DND-41 (cell line): ENCODE measurements around the gene PLA2G2F.
A peak's percentile ranks its signal among the peaks of the same experiment; 100 is the strongest.

Experiments
- ATAC-seq: fragments of 200-7000 bp; cut with Tn5 transposase; 3 replicates; pipeline ENCODE4 v1.9.1; 2021; ENCODE audit warnings: low read depth; ENCODE audit not compliant: insufficient read depth
- DNase-seq: peaks from one replicate; pipeline ENCODE4 v3.0.0-alpha.2; 2020
- H2AFZ ChIP-seq: 2 replicates; pipeline ENCODE4 v1.6.0; 2012; ENCODE audit warnings: low read depth, low read length
- H3K27ac ChIP-seq: 2 replicates; pipeline ENCODE4 v1.5.1; 2012; ENCODE audit warnings: low read length, inconsistent platforms
- H3K27me3 ChIP-seq: fragments of 200-600 bp; sonication (generic); 2 replicates; pipeline ENCODE4 v1.6.0; 2012; ENCODE audit warnings: low read length, mild to moderate bottlenecking, inconsistent platforms; ENCODE audit not compliant: insufficient read depth, poor library complexity
- H3K36me3 ChIP-seq: 2 replicates; pipeline ENCODE4 v1.5.1; 2012; ENCODE audit warnings: low read length, inconsistent platforms; ENCODE audit not compliant: insufficient read depth
- H3K4me1 ChIP-seq: 2 replicates; pipeline ENCODE4 v1.5.1; 2012; ENCODE audit warnings: mild to moderate bottlenecking, low read length; ENCODE audit not compliant: insufficient read depth
- H3K4me2 ChIP-seq: 2 replicates; pipeline ENCODE4 v1.6.0; 2012; ENCODE audit warnings: mild to moderate bottlenecking, moderate library complexity, low read length, inconsistent platforms; ENCODE audit not compliant: insufficient read depth
- H3K4me3 ChIP-seq, 2 experiments: fragments of 200-600 bp in 1 of 2; shearing (Covaris generic) in 1 of 2; 2 replicates each; pipeline ENCODE4 v1.5.1; 2012 to 2016; ENCODE audit warnings: inconsistent platforms in 2 of 2, low read length in 2 of 2, mild to moderate bottlenecking in 2 of 2, low read depth in 1 of 2, moderate library complexity in 1 of 2
- H3K79me2 ChIP-seq: 2 replicates; pipeline ENCODE4 v1.6.0; 2012; ENCODE audit warnings: low read length, inconsistent platforms; ENCODE audit not compliant: insufficient read depth
- H3K9ac ChIP-seq: 2 replicates; pipeline ENCODE4 v1.6.0; 2012; ENCODE audit warnings: low read depth, mild to moderate bottlenecking, inconsistent platforms, low read length, moderate library complexity
- H3K9me3 ChIP-seq: 2 replicates; pipeline ENCODE4 v1.5.1; 2012; ENCODE audit warnings: low read length, moderate library complexity, mild to moderate bottlenecking, inconsistent platforms; ENCODE audit not compliant: insufficient read depth, severe bottlenecking
- H4K20me1 ChIP-seq: 2 replicates; pipeline ENCODE4 v1.6.0; 2012; ENCODE audit warnings: low read length; ENCODE audit not compliant: insufficient read depth
- EZH2 ChIP-seq: IDR thresholded peaks from 3 replicates; pipeline ENCODE4 v1.6.1; 2012; ENCODE audit warnings: borderline replicate concordance, low read depth, mild to moderate bottlenecking, moderate library complexity, low read length, inconsistent platforms; ENCODE audit not compliant: severe bottlenecking
- TF ChIP-seq, protein P1 (sequence below): IDR thresholded peaks from 2 replicates; pipeline ENCODE4 v1.5.1; 2012; ENCODE audit warnings: borderline replicate concordance, low read length, moderate library complexity, mild to moderate bottlenecking; ENCODE audit not compliant: poor library complexity, severe bottlenecking; ENCODE audit errors: extremely low read depth

PLA2G2F gene

DNA sequence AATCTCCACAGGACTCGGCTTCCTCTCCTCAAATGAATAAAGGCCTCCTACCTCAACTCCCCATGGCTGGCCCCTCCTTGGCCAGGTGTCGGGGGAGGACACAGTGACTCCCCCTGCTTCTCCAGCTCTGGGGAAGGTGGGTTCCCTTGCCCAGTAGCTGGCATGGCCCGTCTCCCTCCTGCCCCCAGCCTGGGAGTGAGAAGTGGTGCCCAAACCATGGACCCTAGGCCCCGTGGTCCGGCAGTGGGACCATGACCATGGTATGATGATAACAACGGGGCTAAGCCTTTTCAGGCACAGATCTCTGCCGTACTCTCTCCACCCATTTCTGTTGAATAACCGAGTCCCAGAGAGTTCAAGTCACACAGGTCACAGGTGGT lies 11.2 kb downstream of the PLA2G2F start:
- Histone ChIP-seq H3K79me2 (no peaks in the 10 kb centered on the region), H2AFZ (no peak overlapping the region), H3K4me3 (no peak overlapping the region), H3K4me2 (no peak overlapping the region), H3K27me3 (no peaks in the 10 kb centered on the region), H3K9ac (no peak overlapping the region), H4K20me1 (no peaks in the 10 kb centered on the region), H3K36me3 (no peaks in the 10 kb centered on the region), H3K4me1 (peaks cover 9% of the 10 kb centered on the region), H3K27ac (no peak overlapping the region), H3K9me3 (no peaks in the 10 kb centered on the region)
- TF ChIP-seq, protein P1, sequence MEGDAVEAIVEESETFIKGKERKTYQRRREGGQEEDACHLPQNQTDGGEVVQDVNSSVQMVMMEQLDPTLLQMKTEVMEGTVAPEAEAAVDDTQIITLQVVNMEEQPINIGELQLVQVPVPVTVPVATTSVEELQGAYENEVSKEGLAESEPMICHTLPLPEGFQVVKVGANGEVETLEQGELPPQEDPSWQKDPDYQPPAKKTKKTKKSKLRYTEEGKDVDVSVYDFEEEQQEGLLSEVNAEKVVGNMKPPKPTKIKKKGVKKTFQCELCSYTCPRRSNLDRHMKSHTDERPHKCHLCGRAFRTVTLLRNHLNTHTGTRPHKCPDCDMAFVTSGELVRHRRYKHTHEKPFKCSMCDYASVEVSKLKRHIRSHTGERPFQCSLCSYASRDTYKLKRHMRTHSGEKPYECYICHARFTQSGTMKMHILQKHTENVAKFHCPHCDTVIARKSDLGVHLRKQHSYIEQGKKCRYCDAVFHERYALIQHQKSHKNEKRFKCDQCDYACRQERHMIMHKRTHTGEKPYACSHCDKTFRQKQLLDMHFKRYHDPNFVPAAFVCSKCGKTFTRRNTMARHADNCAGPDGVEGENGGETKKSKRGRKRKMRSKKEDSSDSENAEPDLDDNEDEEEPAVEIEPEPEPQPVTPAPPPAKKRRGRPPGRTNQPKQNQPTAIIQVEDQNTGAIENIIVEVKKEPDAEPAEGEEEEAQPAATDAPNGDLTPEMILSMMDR: no peak
- no peak for TF ChIP-seq EZH2
- ATAC-seq (no peak), DNase-seq (no peak)

DNA sequence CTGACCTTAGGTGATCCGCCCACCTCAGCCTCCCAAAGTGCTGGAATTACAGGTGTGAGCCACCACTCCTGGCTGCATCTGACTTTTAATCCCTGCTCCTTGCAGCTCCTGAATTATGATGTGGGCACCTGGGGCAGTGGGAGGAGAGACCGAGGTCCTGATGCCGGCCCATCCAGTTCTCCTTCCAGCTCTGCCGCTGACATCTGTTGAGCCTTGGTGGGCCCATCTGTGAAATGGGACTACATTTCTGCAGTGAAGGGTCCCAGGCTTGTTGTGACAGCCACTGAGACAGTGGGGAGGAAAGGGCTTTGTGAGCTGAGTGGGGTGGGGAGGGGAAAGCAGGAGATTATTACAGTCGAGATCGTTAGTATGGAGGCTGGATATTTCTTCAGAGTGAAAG lies 11.8 kb downstream of the PLA2G2F start:
- Histone ChIP-seq H3K4me3 (no peak overlapping the region), H3K9ac (no peak overlapping the region), H3K36me3 (no peaks in the 10 kb centered on the region), H3K4me2 (no peak overlapping the region), H3K79me2 (no peaks in the 10 kb centered on the region), H4K20me1 (no peaks in the 10 kb centered on the region), H3K27ac (no peak overlapping the region), H2AFZ (no peak overlapping the region), H3K9me3 (no peaks in the 10 kb centered on the region), H3K27me3 (no peaks in the 10 kb centered on the region), H3K4me1 (peaks cover 9% of the 10 kb centered on the region)
- ATAC-seq (no peak), DNase-seq (no peak)
- no peak for TF ChIP-seq EZH2

- H3K4me3 ChIP-seq: peak overlapping the region in 1 of 2 experiments; percentile 6; a peak in 1 of 4 replicates
- H3K4me1 ChIP-seq: peaks cover 9% of the 10 kb centered on the region
- no peaks in the 10 kb centered on the region for H3K27me3 ChIP-seq
- no peaks in the 10 kb centered on the region for H3K36me3 ChIP-seq
- H3K4me2 ChIP-seq: peak overlapping the region; percentile 51
- no peaks in the 10 kb centered on the region for H4K20me1 ChIP-seq
- H3K27ac ChIP-seq: no peak overlapping the region
- peak; percentile 74 for DNase-seq
- H2AFZ ChIP-seq: peak overlapping the region; percentile 44
- no peaks in the 10 kb centered on the region for H3K9me3 ChIP-seq
- H3K79me2 ChIP-seq: no peaks in the 10 kb centered on the region
- ATAC-seq: peak; percentile 94
- peak overlapping the region; percentile 19; the same call in 1 of the 2 replicates for H3K9ac ChIP-seq
- TF ChIP-seq EZH2: no peak
- TF ChIP-seq, protein P1: peak; percentile 94
These were observed 12.9 kb downstream of the PLA2G2F start for GRCh38 chr1:20151906-20152598.

- ATAC-seq: peak; percentile 34; the same call in 2 of the 3 replicates
- TF ChIP-seq, protein P1: no peak
- TF ChIP-seq EZH2: no peak
- H3K9ac ChIP-seq: no peak overlapping the region
These were observed 13.4 kb downstream of the PLA2G2F start for GRCh38 chr1:20152599-20152930.

More at GRCh38 chr1:20152599-20152930, 13.4 kb downstream of the PLA2G2F start:
- H4K20me1 ChIP-seq: no peaks in the 10 kb centered on the region
- no peak overlapping the region for H3K27ac ChIP-seq
- H2AFZ ChIP-seq: no peak overlapping the region
- peaks cover 9% of the 10 kb centered on the region for H3K4me1 ChIP-seq
- H3K4me3 ChIP-seq: no peak overlapping the region
- no peaks in the 10 kb centered on the region for H3K36me3 ChIP-seq
- no peaks in the 10 kb centered on the region for H3K9me3 ChIP-seq
- no peak for DNase-seq
- H3K79me2 ChIP-seq: no peaks in the 10 kb centered on the region
- H3K4me2 ChIP-seq: 0 out of 2 replicates have a peak overlapping the region, but pooled peaks have one; percentile 51
- no peaks in the 10 kb centered on the region for H3K27me3 ChIP-seq
